IMR-90 (cell line): ENCODE data around the gene CLMP. TPM values are rescaled to one million over a fixed set of nuclear protein-coding genes. Genes with fewer than 3 reads are reported as not detected.
A peak's percentile ranks its signal among the peaks of the same experiment; 100 is the strongest.

ENCODE experiments used
- ATAC-seq: fragments of 200-7000 bp; cut with Tn5 transposase; 2 replicates; pipeline ENCODE4 v1.9.1; 2020; ENCODE audit warnings: low read depth, mild to moderate bottlenecking, moderate library complexity
- BruUV-seq: library from RNA; stranded (reverse); fragments of 400-500 nt; replicated peaks from 2 replicates; lab custom pipeline; 2021; lab: Mats Ljungman, UMichigan
- CTCF ChIA-PET: fragments of 300-600 bp; formaldehyde crosslinking; extraction: SDS; loops from one replicate; lab custom pipeline; 2021; ENCODE audit warnings: antibody characterized with exemption; lab: Yijun Ruan, JAX
- POLR2A ChIA-PET: fragments of 300-600 bp; sonication (Branson Sonifier 250); formaldehyde crosslinking; loops from one replicate; lab custom pipeline; 2022; ENCODE audit warnings: antibody characterized with exemption; ENCODE audit not compliant: unreplicated experiment; lab: Charles Lee
- DNase-seq: peaks from one replicate; pipeline ENCODE4 v3.0.0; 2013
- H2AFZ ChIP-seq: replicated peaks from 2 replicates; pipeline ENCODE3; 2013; ENCODE audit warnings: low read length, mild to moderate bottlenecking; ENCODE audit not compliant: poor library complexity
- H2AK5ac ChIP-seq: 2 replicates; pipeline ENCODE4 v1.6.1; 2013; ENCODE audit warnings: low read depth, low read length, inconsistent platforms
- H2AK9ac ChIP-seq: replicated peaks from 2 replicates; pipeline ENCODE3; 2013; ENCODE audit warnings: mild to moderate bottlenecking, low read depth, low read length, moderate library complexity; ENCODE audit not compliant: poor library complexity
- H2BK120ac ChIP-seq: 2 replicates; pipeline ENCODE4 v1.6.1; 2013; ENCODE audit warnings: low read depth, low read length, inconsistent platforms
- H2BK15ac ChIP-seq: 3 replicates; pipeline ENCODE4 v1.6.1; 2013; ENCODE audit warnings: low read depth, low read length, inconsistent platforms
- H2BK20ac ChIP-seq: 2 replicates; pipeline ENCODE4 v1.6.1; 2013; ENCODE audit warnings: low read depth, mild to moderate bottlenecking, inconsistent platforms, low read length, moderate library complexity
- H2BK5ac ChIP-seq: 2 replicates; pipeline ENCODE4 v1.6.1; 2013; ENCODE audit warnings: mild to moderate bottlenecking, low read depth, low read length, inconsistent platforms; ENCODE audit not compliant: poor library complexity, severe bottlenecking
- H3K14ac ChIP-seq: replicated peaks from 2 replicates; pipeline ENCODE4 v1.6.1; 2013; ENCODE audit warnings: low read depth, low read length, inconsistent platforms
- H3K18ac ChIP-seq: 2 replicates; pipeline ENCODE4 v1.6.1; 2013; ENCODE audit warnings: low read depth, low read length, control low read depth
- H3K23ac ChIP-seq: 2 replicates; pipeline ENCODE4 v1.6.1; 2013; ENCODE audit warnings: low read depth, low read length, inconsistent platforms
- H3K27ac ChIP-seq: 2 replicates; pipeline ENCODE4 v1.5.1; 2013; ENCODE audit warnings: mild to moderate bottlenecking, control low read depth, low read length; ENCODE audit not compliant: insufficient read depth
- H3K27me3 ChIP-seq: 2 replicates; pipeline ENCODE4 v1.6.1; 2013; ENCODE audit warnings: low read length; ENCODE audit not compliant: control insufficient read depth, insufficient read depth
- H3K36me3 ChIP-seq: 2 replicates; pipeline ENCODE4 v1.6.1; 2013; ENCODE audit warnings: low read length, mixed read lengths; ENCODE audit not compliant: control insufficient read depth, insufficient read depth
- H3K4ac ChIP-seq: 2 replicates; pipeline ENCODE4 v1.6.1; 2013; ENCODE audit warnings: low read depth, low read length, inconsistent platforms
- H3K4me1 ChIP-seq: 2 replicates; pipeline ENCODE4 v1.6.1; 2013; ENCODE audit warnings: low read length, mixed read lengths; ENCODE audit not compliant: control insufficient read depth, insufficient read depth
- H3K4me2 ChIP-seq: 2 replicates; pipeline ENCODE4 v1.6.1; 2013; ENCODE audit warnings: low read depth, mild to moderate bottlenecking, control low read depth, low read length, moderate library complexity
- H3K4me3 ChIP-seq: 2 replicates; pipeline ENCODE4 v1.5.1; 2013; ENCODE audit warnings: low read depth, mild to moderate bottlenecking, control low read depth, low read length, moderate library complexity; ENCODE audit not compliant: insufficient read depth
- H3K56ac ChIP-seq: 2 replicates; pipeline ENCODE4 v1.6.1; 2013; ENCODE audit warnings: low read length, inconsistent platforms; ENCODE audit not compliant: insufficient read depth; ENCODE audit errors: extremely low read depth
- H3K79me1 ChIP-seq, 2 experiments: 2 replicates each; pipeline ENCODE4 v1.6.1; 2013; ENCODE audit warnings: low read length in 2 of 2, inconsistent platforms in 1 of 2, low read depth in 1 of 2
- H3K9ac ChIP-seq: 2 replicates; pipeline ENCODE4 v1.6.1; 2013; ENCODE audit warnings: low read depth, low read length, control low read depth
- H3K9me1 ChIP-seq: 2 replicates; pipeline ENCODE4 v1.6.1; 2013; ENCODE audit warnings: low read length, inconsistent platforms; ENCODE audit not compliant: insufficient read depth
- H3K9me3 ChIP-seq: 2 replicates; pipeline ENCODE4 v1.6.1; 2013; ENCODE audit warnings: low read length; ENCODE audit not compliant: control insufficient read depth, insufficient read depth
- H4K20me1 ChIP-seq: 2 replicates; pipeline ENCODE4 v1.6.1; 2013; ENCODE audit warnings: low read length, inconsistent platforms; ENCODE audit not compliant: insufficient read depth
- H4K5ac ChIP-seq: 2 replicates; pipeline ENCODE4 v1.6.1; 2013; ENCODE audit warnings: mild to moderate bottlenecking, low read depth, low read length, control low read depth
- H4K8ac ChIP-seq, 2 experiments: 2 replicates each; pipeline ENCODE4 v1.6.1; 2013; ENCODE audit warnings: low read depth in 2 of 2, low read length in 2 of 2, control low read depth in 1 of 2, inconsistent platforms in 1 of 2
- H4K91ac ChIP-seq: 2 replicates; pipeline ENCODE4 v1.6.1; 2013; ENCODE audit warnings: low read depth, low read length, inconsistent platforms; ENCODE audit not compliant: insufficient read depth
- BHLHE40 ChIP-seq: fragments of 150-350 bp; IDR thresholded peaks from 2 replicates; pipeline ENCODE4 v1.6.1; 2016; ENCODE audit warnings: mild to moderate bottlenecking, low read depth, low read length
- CEBPB ChIP-seq: IDR thresholded peaks from 2 replicates; pipeline ENCODE4 v1.6.1; 2012; ENCODE audit warnings: low read depth, low read length, improper control_type of control experiment
- CHD1 ChIP-seq: IDR thresholded peaks from 2 replicates; pipeline ENCODE4 v1.6.1; 2012; ENCODE audit warnings: low read depth, low read length, improper control_type of control experiment
- CTCF ChIP-seq: conservative IDR thresholded peaks from 2 replicates; pipeline ENCODE4 v1.5.1; 2012; ENCODE audit warnings: mild to moderate bottlenecking, low read depth, low read length, improper control_type of control experiment
- ELK1 ChIP-seq: fragments of 150-350 bp; IDR thresholded peaks from 2 replicates; pipeline ENCODE4 v1.6.1; 2016; ENCODE audit warnings: low read depth, mild to moderate bottlenecking, low read length, moderate library complexity, borderline replicate concordance
- FOS ChIP-seq: fragments of 150-350 bp; IDR thresholded peaks from 2 replicates; pipeline ENCODE4 v1.6.1; 2016; ENCODE audit warnings: low read depth, low read length
- MAFK ChIP-seq: IDR thresholded peaks from 2 replicates; pipeline ENCODE4 v1.6.1; 2012; ENCODE audit warnings: low read depth, low read length, improper control_type of control experiment
- MAZ ChIP-seq: IDR thresholded peaks from 2 replicates; pipeline ENCODE4 v1.6.1; 2012; ENCODE audit warnings: low read depth, mild to moderate bottlenecking, low read length, improper control_type of control experiment, moderate library complexity, borderline replicate concordance
- NFE2L2 ChIP-seq: fragments of 150-350 bp; IDR thresholded peaks from 2 replicates; pipeline ENCODE4 v1.6.1; 2016; ENCODE audit warnings: low read depth, mild to moderate bottlenecking, low read length
- POLR2A ChIP-seq: IDR thresholded peaks from 2 replicates; pipeline ENCODE4 v1.6.1; 2012; ENCODE audit warnings: mild to moderate bottlenecking, low read depth, low read length
- RAD21 ChIP-seq: IDR thresholded peaks from 2 replicates; pipeline ENCODE4 v1.6.1; 2012; ENCODE audit warnings: low read length, improper control_type of control experiment
- RCOR1 ChIP-seq: IDR thresholded peaks from 2 replicates; pipeline ENCODE4 v1.6.1; 2012; ENCODE audit warnings: mild to moderate bottlenecking, low read length, improper control_type of control experiment; ENCODE audit not compliant: insufficient replicate concordance
- RFX5 ChIP-seq: IDR thresholded peaks from 2 replicates; pipeline ENCODE4 v1.8.0; 2012; ENCODE audit warnings: low read depth, mild to moderate bottlenecking, low read length, moderate library complexity
- SMC3 ChIP-seq: fragments of 150-350 bp; IDR thresholded peaks from 2 replicates; pipeline ENCODE4 v1.6.1; 2016; ENCODE audit warnings: low read depth, mild to moderate bottlenecking, antibody characterized with exemption, low read length, moderate library complexity
- WGBS, 2 experiments: methylation state at CpG; one replicate each; pipeline versions ENCODE4 v1.1.5 to v1.1.7; 2013; ENCODE audit warnings: missing lambda C conversion rate in 2 of 2; ENCODE audit not compliant: insufficient read length in 1 of 2; ENCODE audit errors: extremely low coverage in 2 of 2; 5-methylcytosine and 5-hydroxymethylcytosine counted together
- dilution Hi-C: fragments of 300-500 bp; cut with HindIII; formaldehyde crosslinking; loops from one replicate; pipeline ENCODE4 v1.14.3; 2018; ENCODE audit warnings: low sequenced_read_pairs; ENCODE audit not compliant: unreplicated experiment
- in situ Hi-C: fragments of 300-500 bp; cut with MboI; formaldehyde crosslinking; loops from 3 replicates; pipeline ENCODE4 v1.14.3; 2019; ENCODE audit warnings: low sequenced_read_pairs, inconsistent platforms, mixed read lengths
- intact Hi-C: fragments of 100-400 bp; cut with micrococcal nuclease; formaldehyde crosslinking; loops from 2 replicates; pipeline ENCODE4 v1.10.0; 2022
- polyA plus RNA-seq, 3 experiments: library from polyadenylated mRNA; depleted of rRNA; stranded (reverse); fragments of >200 nt; gene quantifications; 2 replicates each; pipeline ENCODE4 v1.2.3, GENCODE V29; 2012; ENCODE audit warnings: low replicate concordance in 1 of 3
- total RNA-seq: library from RNA; depleted of rRNA; stranded (reverse); fragments of >200 nt; gene quantifications from 2 replicates; pipeline ENCODE4 v1.2.3, GENCODE V29; 2012
- TF ChIP-seq, protein P1 (sequence below): fragments of 150-350 bp; IDR thresholded peaks from 2 replicates; pipeline ENCODE4 v1.6.1; 2017; ENCODE audit warnings: mild to moderate bottlenecking, antibody characterized with exemption, low read length, low read depth

CLMP gene
- total and polyA plus RNA-seq, 2 of the 4 experiments (the other 2 are of a cell fraction) = 54.7 to 95.7 TPM

DNA sequence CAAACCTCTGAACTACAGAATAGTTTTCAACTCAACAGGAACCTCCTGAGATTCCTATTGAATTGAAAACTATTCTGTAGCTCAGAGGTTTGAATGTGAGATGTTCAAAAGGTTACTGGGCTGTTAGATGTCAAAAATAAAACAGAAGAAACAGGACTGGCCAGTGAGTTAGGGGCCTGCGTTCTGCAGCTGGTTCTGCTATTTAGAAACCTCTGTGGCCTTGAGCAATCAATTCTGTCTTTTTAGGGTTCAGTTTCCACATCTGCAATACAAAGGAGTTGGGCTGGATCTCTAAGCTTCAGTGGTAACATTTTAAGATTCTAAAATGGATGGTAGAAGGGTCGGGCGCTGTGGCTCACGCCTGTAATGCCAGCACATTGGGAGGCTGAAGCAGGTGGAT lies 55.8 kb downstream of the CLMP start:
- ATAC-seq (no peak), DNase-seq (no peak)
- Histone ChIP-seq H2AFZ (no peak overlapping the region), H2AK9ac (no peak overlapping the region), H3K14ac (0 out of 2 replicates have a peak overlapping the region, but pooled peaks have one; percentile 1), H2BK5ac (peak overlapping the region; percentile 18), H3K27me3 (no peaks in the 10 kb centered on the region), H3K9me1 (peaks cover 17% of the 10 kb centered on the region), H3K4me2 (no peak overlapping the region), H3K27ac (peak overlapping the region; percentile 48; the same call in 1 of the 2 replicates), H2BK15ac (no peak overlapping the region), H2AK5ac (no peak overlapping the region), H3K4me1 (peaks cover 9% of the 10 kb centered on the region), H3K9me3 (no peaks in the 10 kb centered on the region), H3K4me3 (no peak overlapping the region), H4K91ac (0 out of 2 replicates have a peak overlapping the region, but pooled peaks have one; percentile 9), H3K79me1 (peaks cover 23 to 60% of the 10 kb centered on the region in 2 experiments), H2BK120ac (no peak overlapping the region), H3K4ac (peak overlapping the region; percentile 33), H3K9ac (no peak overlapping the region), H3K36me3 (peaks cover 31% of the 10 kb centered on the region), H4K20me1 (peaks cover 3% of the 10 kb centered on the region; the same call in 1 of the 2 replicates), H4K8ac (no peak overlapping the region; a peak in 1 of 4 replicates), H3K56ac (no peak overlapping the region), H3K18ac (no peak overlapping the region), H2BK20ac (no peak overlapping the region), H4K5ac (no peak overlapping the region), H3K23ac (peak overlapping the region; percentile 3; the same call in 1 of the 2 replicates)
- intact Hi-C loops = no loop called here
- no TSS peak for BruUV-seq
- TF ChIP-seq NFE2L2 = no peak
- no peak for TF ChIP-seq RFX5
- no peak for TF ChIP-seq SMC3
- TF ChIP-seq BHLHE40 = no peak
- TF ChIP-seq RAD21 = no peak
- no peak for TF ChIP-seq CEBPB
- no peak for TF ChIP-seq MAFK
- TF ChIP-seq, protein P1, sequence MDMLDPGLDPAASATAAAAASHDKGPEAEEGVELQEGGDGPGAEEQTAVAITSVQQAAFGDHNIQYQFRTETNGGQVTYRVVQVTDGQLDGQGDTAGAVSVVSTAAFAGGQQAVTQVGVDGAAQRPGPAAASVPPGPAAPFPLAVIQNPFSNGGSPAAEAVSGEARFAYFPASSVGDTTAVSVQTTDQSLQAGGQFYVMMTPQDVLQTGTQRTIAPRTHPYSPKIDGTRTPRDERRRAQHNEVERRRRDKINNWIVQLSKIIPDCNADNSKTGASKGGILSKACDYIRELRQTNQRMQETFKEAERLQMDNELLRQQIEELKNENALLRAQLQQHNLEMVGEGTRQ = no peak
- no peak for TF ChIP-seq FOS
- TF ChIP-seq ELK1 = no peak
- no peak for TF ChIP-seq MAZ
- TF ChIP-seq POLR2A = no peak
- TF ChIP-seq RCOR1 = no peak
- TF ChIP-seq CTCF = no peak
- no peak for TF ChIP-seq CHD1
- dilution Hi-C loops = no loop called here
- POLR2A ChIA-PET = no interaction called here
- in situ Hi-C loops = no loop called here
- 96% methylated on average over 3 of the region's 4 CpGs; no CpG with 5 or more reads in 1 of the 2 experiments for WGBS, 2 experiments
- CTCF ChIA-PET = interaction anchor here (1.0 kb wide), 1 partner anchor 27 kb away, joined by 3 read pairs; no protein-coding TSS in a partner anchor
